ENCODE measurements around the gene PPP2R2C.

- TF ChIP-seq EZH2phosphoT487 (IDR thresholded peaks at IDR 0.05; ENCODE audit: borderline replicate concordance), result no peak
- no peak for TF ChIP-seq POLR2AphosphoS5 (IDR thresholded peaks at IDR 0.05; ENCODE audit: low read depth, low read length)
- TF ChIP-seq CTCF (IDR thresholded peaks at IDR 0.05 in 2 of 3, conservative IDR thresholded peaks at IDR 0.05 in 1 of 3; ENCODE audit: borderline replicate concordance in 1 of 3, insufficient read depth in 1 of 3, low read depth in 2 of 3, low read length in 2 of 3), result no peak
- TF ChIP-seq SIN3A (IDR thresholded peaks at IDR 0.05; ENCODE audit: low read depth), result no peak
Observed at GRCh38 chr4:6281436-6282313, 190.7 kb downstream of the PPP2R2C start.

All from HCT116 (cell line).